Endothelial cell of umbilical vein (primary cell): Measurements from ENCODE around the gene SIPA1L3. TPM values are rescaled to one million over a fixed set of nuclear protein-coding genes. Genes with fewer than 3 reads are reported as not detected.

ENCODE experiments used
- BruUV-seq: library from RNA; stranded (reverse); fragments of 400-500 nt; replicated peaks from 2 replicates; lab custom pipeline; 2021; lab: Mats Ljungman, UMichigan
- CTCF ChIA-PET: fragments of 300-600, 350-600 bp; sonication (Branson Sonifier 250); formaldehyde crosslinking; loops from one replicate; lab custom pipeline; 2021; ENCODE audit warnings: antibody characterized with exemption, inconsistent platforms; lab: Charles Lee
- POLR2A ChIA-PET: fragments of 300-600, 350-600 bp; sonication (Branson Sonifier 250); formaldehyde crosslinking; loops from one replicate; lab custom pipeline; 2021; ENCODE audit warnings: antibody characterized with exemption, inconsistent platforms; lab: Charles Lee
- DNase-seq: peaks from one replicate; pipeline ENCODE4 v3.0.0-alpha.2; 2011; ENCODE audit warnings: low read depth, low spot score
- FAIRE-seq: peaks from 2 replicates; lab custom pipeline; 2011; peaks lifted over from hg19 to GRCh38; lab: Jason Lieb, UNC
- H2AFZ ChIP-seq: 2 replicates; pipeline ENCODE4 v1.6.0; 2012; ENCODE audit warnings: low read depth, low read length, control low read depth, inconsistent platforms
- H3K27ac ChIP-seq: 2 replicates; pipeline ENCODE4 v1.5.1; 2011; ENCODE audit warnings: low read depth, mild to moderate bottlenecking, control low read depth, low read length, moderate library complexity; ENCODE audit not compliant: insufficient read depth
- H3K27me3 ChIP-seq, 2 experiments: 2 replicates each; pipeline versions ENCODE4 v1.6.0 to v1.6.1; 2011; ENCODE audit warnings: low read length in 2 of 2, mixed read lengths in 1 of 2; ENCODE audit not compliant: control insufficient read depth in 2 of 2, insufficient read depth in 2 of 2
- H3K36me3 ChIP-seq, 2 experiments: 2 replicates in 1 of 2; 3 replicates in 1 of 2; pipeline ENCODE4 v1.5.1; 2011; ENCODE audit warnings: low read length in 2 of 2, mild to moderate bottlenecking in 1 of 2, moderate library complexity in 1 of 2; ENCODE audit not compliant: control insufficient read depth in 2 of 2, insufficient read depth in 2 of 2; ENCODE audit errors: extremely low read depth in 1 of 2
- H3K4me1 ChIP-seq: 3 replicates; pipeline ENCODE4 v1.5.1; 2011; ENCODE audit warnings: mild to moderate bottlenecking, low read length; ENCODE audit not compliant: control insufficient read depth, insufficient read depth; ENCODE audit errors: extremely low read depth
- H3K4me2 ChIP-seq: 2 replicates; pipeline ENCODE4 v1.6.1; 2011; ENCODE audit warnings: low read length, control low read depth, mixed read lengths; ENCODE audit not compliant: insufficient read depth
- H3K4me3 ChIP-seq, 3 experiments: fragments of 200-600 bp in 1 of 3; sonication (generic), shearing (Covaris generic) in 1 of 3; replicated peaks in 1 of 3; 2 replicates each; pipeline ENCODE4 v1.5.1; 2011 to 2016; ENCODE audit warnings: control low read depth in 3 of 3, low read length in 3 of 3, mild to moderate bottlenecking in 2 of 3, inconsistent platforms in 1 of 3, low read depth in 1 of 3, moderate library complexity in 1 of 3; ENCODE audit not compliant: insufficient read depth in 1 of 3
- H3K79me2 ChIP-seq: 2 replicates; pipeline ENCODE4 v1.6.0; 2012; ENCODE audit warnings: low read length, inconsistent platforms; ENCODE audit not compliant: control insufficient read depth, insufficient read depth
- H3K9ac ChIP-seq: replicated peaks from 2 replicates; pipeline ENCODE3; 2011; ENCODE audit warnings: low read length, control low read depth; ENCODE audit not compliant: insufficient read depth; ENCODE audit errors: extremely low read depth
- H3K9me1 ChIP-seq: replicated peaks from 3 replicates; pipeline ENCODE4 v1.6.0; 2011; ENCODE audit warnings: mild to moderate bottlenecking, low read length; ENCODE audit not compliant: control insufficient read depth, insufficient read depth; ENCODE audit errors: extremely low read depth
- H3K9me3 ChIP-seq: replicated peaks from 2 replicates; pipeline ENCODE4 v1.5.1; 2012; ENCODE audit warnings: low read length, inconsistent platforms; ENCODE audit not compliant: control insufficient read depth, insufficient read depth
- H4K20me1 ChIP-seq: replicated peaks from 2 replicates; pipeline ENCODE3; 2011; ENCODE audit warnings: mild to moderate bottlenecking, low read length; ENCODE audit not compliant: control insufficient read depth, insufficient read depth; ENCODE audit errors: extremely low read depth
- EZH2 ChIP-seq: IDR thresholded peaks from 2 replicates; pipeline ENCODE4 v1.6.1; 2012; ENCODE audit warnings: borderline replicate concordance, low read depth, mild to moderate bottlenecking, moderate library complexity, low read length, inconsistent platforms; ENCODE audit not compliant: severe bottlenecking
- FOS ChIP-seq: IDR thresholded peaks from 2 replicates; pipeline ENCODE4 v1.6.1; 2011; ENCODE audit warnings: mild to moderate bottlenecking, low read length, moderate library complexity, borderline replicate concordance; ENCODE audit not compliant: insufficient read depth
- GATA2 ChIP-seq: IDR thresholded peaks from 2 replicates; pipeline ENCODE4 v1.7.0; 2011; ENCODE audit warnings: low read depth, mild to moderate bottlenecking, moderate library complexity, mixed read lengths, low read length; ENCODE audit not compliant: insufficient read length, insufficient read depth
- JUN ChIP-seq: IDR thresholded peaks from 2 replicates; pipeline ENCODE4 v1.6.1; 2011; ENCODE audit warnings: borderline replicate concordance, low read depth; ENCODE audit not compliant: insufficient read length, insufficient read depth
- MYC ChIP-seq: IDR thresholded peaks from one replicate; pipeline ENCODE4 v1.6.1; 2011; ENCODE audit warnings: mild to moderate bottlenecking, low read depth, low read length
- POLR2A ChIP-seq: IDR thresholded peaks from 2 replicates; pipeline ENCODE4 v1.6.1; 2012; ENCODE audit warnings: low read depth, mild to moderate bottlenecking, control low read depth, low read length
- POLR2AphosphoS5 ChIP-seq: IDR thresholded peaks from 2 replicates; pipeline ENCODE4 v1.6.1; 2012; ENCODE audit warnings: low read depth, mild to moderate bottlenecking, control low read depth, low read length, moderate library complexity; ENCODE audit not compliant: insufficient read depth
- dilution Hi-C: fragments of 300-500 bp; cut with MboI; formaldehyde crosslinking; loops from one replicate; pipeline ENCODE4 v1.15.0; 2019; ENCODE audit warnings: low sequenced_read_pairs; ENCODE audit not compliant: extremely low pct_ligation_motif_present
- intact Hi-C: fragments of 100-400 bp; cut with micrococcal nuclease; formaldehyde crosslinking; loops from one replicate; pipeline ENCODE4 v1.10.0; 2022
- polyA plus RNA-seq, 4 experiments: library from polyadenylated mRNA; depleted of rRNA in 3 of 4; stranded (reverse) in 3 of 4; unstranded in 1 of 4; fragments of >200 nt; gene quantifications; 2 replicates each; pipeline versions ENCODE4 v1.2.1 to v1.2.3, GENCODE V29; 2011 to 2012; ENCODE audit warnings: missing spikeins in 1 of 4
- total RNA-seq: library from RNA; stranded (reverse); gene quantifications from 2 replicates; pipeline ENCODE4 v1.2.3, GENCODE V29; 2021
- TF ChIP-seq, protein P1 (sequence below), 2 donors: IDR thresholded peaks; 1 replicate in 1 of 2; 2 replicates in 1 of 2; pipeline ENCODE4 v1.5.1; 2011; ENCODE audit warnings: low read length in 2 of 2, mild to moderate bottlenecking in 2 of 2, moderate library complexity in 2 of 2, control low read depth in 1 of 2, inconsistent platforms in 1 of 2, low read depth in 1 of 2; ENCODE audit not compliant: insufficient read depth in 1 of 2; ENCODE audit errors: extremely low read depth in 1 of 2
- TF ChIP-seq, protein P2 (sequence below): IDR thresholded peaks from 2 replicates; pipeline ENCODE4 v1.6.1; 2011; ENCODE audit not compliant: insufficient read depth, insufficient read length

The SIPA1L3 gene
- total and polyA plus RNA-seq, 2 donors (not counting 3 experiments of a cell fraction or from before 2014, with no cell fraction given): 14.2 to 47.2 TPM

DNA sequence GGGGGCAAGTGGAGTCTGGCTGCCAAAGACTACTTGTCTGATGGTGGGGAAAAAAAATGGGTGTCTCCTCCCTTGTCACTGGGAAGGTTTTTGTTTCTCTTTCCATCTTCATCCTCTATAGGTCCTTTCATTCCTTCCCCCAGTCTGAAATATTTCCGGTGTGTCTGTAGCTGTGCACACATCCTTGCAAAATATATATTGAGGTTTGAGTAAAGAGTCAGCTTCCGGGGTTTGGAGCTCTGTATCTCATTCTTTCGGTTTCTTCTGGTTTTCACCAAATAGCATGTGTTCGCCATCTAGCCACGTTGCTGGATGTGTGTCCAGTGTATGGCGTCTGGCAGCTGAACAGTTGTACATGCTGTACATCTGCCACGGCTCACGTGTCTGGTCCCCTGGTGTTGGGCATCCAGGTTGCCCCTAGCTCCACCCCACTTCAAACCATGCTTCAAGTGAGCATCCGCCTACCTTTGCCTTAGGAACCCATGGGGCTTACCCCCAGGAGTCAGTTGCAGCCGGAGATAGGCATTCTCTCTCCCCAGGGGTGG lies 142.2 kb downstream of the SIPA1L3 start:
- no TSS peak for BruUV-seq
- no peak overlapping the region for H3K4me3 ChIP-seq
- H2AFZ ChIP-seq: no peak overlapping the region
- H3K9ac ChIP-seq: no peak overlapping the region
- H3K9me3 ChIP-seq: no peaks in the 10 kb centered on the region
- no peaks in the 10 kb centered on the region for H3K9me1 ChIP-seq
- H3K4me1 ChIP-seq: no peaks in the 10 kb centered on the region
- H3K36me3 ChIP-seq: no peaks in the 10 kb centered on the region
- dilution Hi-C loops (no loop called here), intact Hi-C loops (no loop called here)
- CTCF ChIA-PET: interaction anchor here (2.0 kb wide), 1 partner anchor 147 kb away, joined by 8 read pairs; no protein-coding TSS in a partner anchor
- no peaks in the 10 kb centered on the region for H4K20me1 ChIP-seq
- POLR2A ChIA-PET: no interaction called here
- no peaks in the 10 kb centered on the region for H3K27me3 ChIP-seq
- H3K79me2 ChIP-seq: peaks cover 7% of the 10 kb centered on the region
- no peak overlapping the region for H3K27ac ChIP-seq
- FAIRE-seq: no peak
- no peak for DNase-seq
- H3K4me2 ChIP-seq: no peak overlapping the region
- TF ChIP-seq EZH2 (no peak), POLR2AphosphoS5 (no peak), POLR2A (no peak), JUN (no peak), MYC (no peak), GATA2 (no peak), FOS (no peak)
- TF ChIP-seq, protein P1, sequence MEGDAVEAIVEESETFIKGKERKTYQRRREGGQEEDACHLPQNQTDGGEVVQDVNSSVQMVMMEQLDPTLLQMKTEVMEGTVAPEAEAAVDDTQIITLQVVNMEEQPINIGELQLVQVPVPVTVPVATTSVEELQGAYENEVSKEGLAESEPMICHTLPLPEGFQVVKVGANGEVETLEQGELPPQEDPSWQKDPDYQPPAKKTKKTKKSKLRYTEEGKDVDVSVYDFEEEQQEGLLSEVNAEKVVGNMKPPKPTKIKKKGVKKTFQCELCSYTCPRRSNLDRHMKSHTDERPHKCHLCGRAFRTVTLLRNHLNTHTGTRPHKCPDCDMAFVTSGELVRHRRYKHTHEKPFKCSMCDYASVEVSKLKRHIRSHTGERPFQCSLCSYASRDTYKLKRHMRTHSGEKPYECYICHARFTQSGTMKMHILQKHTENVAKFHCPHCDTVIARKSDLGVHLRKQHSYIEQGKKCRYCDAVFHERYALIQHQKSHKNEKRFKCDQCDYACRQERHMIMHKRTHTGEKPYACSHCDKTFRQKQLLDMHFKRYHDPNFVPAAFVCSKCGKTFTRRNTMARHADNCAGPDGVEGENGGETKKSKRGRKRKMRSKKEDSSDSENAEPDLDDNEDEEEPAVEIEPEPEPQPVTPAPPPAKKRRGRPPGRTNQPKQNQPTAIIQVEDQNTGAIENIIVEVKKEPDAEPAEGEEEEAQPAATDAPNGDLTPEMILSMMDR (IDR thresholded peaks at IDR 0.05; ENCODE audit: extremely low read depth in 1 of 2, insufficient read depth in 1 of 2, low read depth in 1 of 2, low read length in 2 of 2): no peak
- TF ChIP-seq, protein P2, sequence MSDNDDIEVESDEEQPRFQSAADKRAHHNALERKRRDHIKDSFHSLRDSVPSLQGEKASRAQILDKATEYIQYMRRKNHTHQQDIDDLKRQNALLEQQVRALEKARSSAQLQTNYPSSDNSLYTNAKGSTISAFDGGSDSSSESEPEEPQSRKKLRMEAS: no peak
